ENCODE measurements around the gene DIP2B. TPM values are rescaled to one million over a fixed set of nuclear protein-coding genes. Genes with fewer than 3 reads are reported as not detected.

The DIP2B gene
- total RNA-seq, 1 experiment from 2014 or later = 29.4 TPM

DNA sequence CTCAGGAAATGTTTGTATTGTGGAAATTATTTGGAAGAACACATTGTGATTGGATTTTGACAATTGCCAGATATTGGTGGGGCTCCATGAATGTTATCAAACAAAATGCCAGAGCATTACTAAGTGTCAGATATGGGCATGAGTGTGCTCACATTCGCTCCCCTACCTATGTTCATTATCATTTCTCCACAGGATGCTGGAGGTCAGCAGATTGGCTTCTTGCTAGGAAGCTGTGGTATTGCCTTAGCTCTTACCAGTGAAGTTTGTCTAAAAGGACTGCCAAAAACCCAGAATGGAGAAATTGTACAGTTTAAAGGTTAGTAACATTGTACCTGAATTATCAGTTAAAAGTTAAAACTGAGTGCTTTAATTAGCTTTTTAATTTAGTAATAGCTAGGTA lies 180.9 kb downstream of the DIP2B start:
- H3K79me2 ChIP-seq (ENCODE audit: low read depth) = no peaks in the 10 kb centered on the region
- DNase-seq = no peak
- no peak overlapping the region for H3K4me3 ChIP-seq
- no peak overlapping the region for H2AFZ ChIP-seq
- no peak overlapping the region for H3K4me2 ChIP-seq
- H3K27me3 ChIP-seq (ENCODE audit: insufficient read depth, low read depth) = no peaks in the 10 kb centered on the region
- ChIA-PET CTCF (no interaction called here), POLR2A (ENCODE audit: unreplicated experiment) (no interaction called here)
- no peaks in the 10 kb centered on the region for H3K4me1 ChIP-seq (replicated peaks; ENCODE audit: insufficient read depth)
- intact Hi-C loops (cut with micrococcal nuclease; ENCODE audit: unreplicated experiment) = no loop called here
- BruUV-seq (replicated peaks) = no TSS peak
- H4K20me1 ChIP-seq (ENCODE audit: insufficient read depth) = no peaks in the 10 kb centered on the region
- H3K27ac ChIP-seq = no peak overlapping the region
- no peak for TF ChIP-seq EZH2 (IDR thresholded peaks at IDR 0.05; ENCODE audit: low read depth)
- TF ChIP-seq, protein P1, sequence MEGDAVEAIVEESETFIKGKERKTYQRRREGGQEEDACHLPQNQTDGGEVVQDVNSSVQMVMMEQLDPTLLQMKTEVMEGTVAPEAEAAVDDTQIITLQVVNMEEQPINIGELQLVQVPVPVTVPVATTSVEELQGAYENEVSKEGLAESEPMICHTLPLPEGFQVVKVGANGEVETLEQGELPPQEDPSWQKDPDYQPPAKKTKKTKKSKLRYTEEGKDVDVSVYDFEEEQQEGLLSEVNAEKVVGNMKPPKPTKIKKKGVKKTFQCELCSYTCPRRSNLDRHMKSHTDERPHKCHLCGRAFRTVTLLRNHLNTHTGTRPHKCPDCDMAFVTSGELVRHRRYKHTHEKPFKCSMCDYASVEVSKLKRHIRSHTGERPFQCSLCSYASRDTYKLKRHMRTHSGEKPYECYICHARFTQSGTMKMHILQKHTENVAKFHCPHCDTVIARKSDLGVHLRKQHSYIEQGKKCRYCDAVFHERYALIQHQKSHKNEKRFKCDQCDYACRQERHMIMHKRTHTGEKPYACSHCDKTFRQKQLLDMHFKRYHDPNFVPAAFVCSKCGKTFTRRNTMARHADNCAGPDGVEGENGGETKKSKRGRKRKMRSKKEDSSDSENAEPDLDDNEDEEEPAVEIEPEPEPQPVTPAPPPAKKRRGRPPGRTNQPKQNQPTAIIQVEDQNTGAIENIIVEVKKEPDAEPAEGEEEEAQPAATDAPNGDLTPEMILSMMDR (conservative IDR thresholded peaks at IDR 0.05) = no peak
- H3F3A ChIP-seq (ENCODE audit: insufficient read depth, low read depth) = no peaks in the 10 kb centered on the region; the same call in none of the 2 replicates
- H3K9me3 ChIP-seq (ENCODE audit: insufficient read depth, low read depth) = no peaks in the 10 kb centered on the region
- H3K36me3 ChIP-seq (ENCODE audit: low read depth) = peaks cover 23% of the 10 kb centered on the region; the same call in 1 of the 2 replicates
- no peaks in the 10 kb centered on the region for H3K9me2 ChIP-seq (ENCODE audit: insufficient read depth)

DNA sequence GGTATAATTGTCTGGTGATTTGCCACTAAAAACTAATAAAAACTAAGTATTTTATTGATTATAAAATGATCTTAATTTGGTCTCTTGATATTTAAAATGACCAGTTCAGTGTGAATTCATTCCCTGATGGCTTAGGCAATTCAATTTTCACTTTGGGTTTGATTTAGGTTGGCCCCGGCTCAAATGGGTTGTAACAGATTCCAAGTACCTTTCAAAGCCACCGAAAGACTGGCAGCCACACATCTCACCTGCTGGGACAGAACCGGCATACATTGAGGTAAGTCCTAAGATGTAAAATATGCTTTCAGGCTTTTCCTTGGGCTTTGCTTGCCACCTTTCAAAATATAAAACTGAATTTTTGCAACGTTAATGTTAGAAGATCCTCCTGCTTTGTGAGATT lies 181.6 kb downstream of the DIP2B start:
- no peaks in the 10 kb centered on the region for H3K4me1 ChIP-seq (replicated peaks; ENCODE audit: insufficient read depth)
- POLR2A ChIA-PET (ENCODE audit: unreplicated experiment) = no interaction called here
- intact Hi-C loops (cut with micrococcal nuclease; ENCODE audit: unreplicated experiment) = no loop called here

DNA sequence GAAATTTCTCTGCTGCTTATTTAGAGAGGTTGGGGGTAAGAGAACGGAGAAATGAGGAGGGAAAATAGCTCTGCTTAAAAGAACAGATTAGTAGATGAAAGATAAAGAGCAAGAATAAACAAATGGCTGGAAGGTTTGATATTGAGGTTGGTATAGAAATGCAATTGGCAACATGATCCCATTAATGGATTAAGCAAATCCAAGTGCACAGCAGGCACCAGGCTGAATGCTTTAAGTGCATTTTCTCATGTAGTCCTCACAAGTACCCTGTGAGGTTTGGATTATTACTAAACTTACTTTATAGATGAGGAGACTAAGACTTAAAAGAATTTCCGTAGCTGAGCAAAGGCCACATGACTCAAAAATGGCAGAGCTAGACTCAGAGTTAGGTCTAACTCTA lies 182.2 kb downstream of the DIP2B start:
- no peaks in the 10 kb centered on the region for H3K27me3 ChIP-seq (ENCODE audit: insufficient read depth, low read depth)
- no peaks in the 10 kb centered on the region for H3K9me2 ChIP-seq (ENCODE audit: insufficient read depth)
- no TSS peak for BruUV-seq (replicated peaks)
- no peak overlapping the region for H3K4me3 ChIP-seq
- intact Hi-C loops (cut with micrococcal nuclease; ENCODE audit: unreplicated experiment) = no loop called here
- H3F3A ChIP-seq (ENCODE audit: insufficient read depth, low read depth) = no peaks in the 10 kb centered on the region; the same call in none of the 2 replicates
- H3K36me3 ChIP-seq (ENCODE audit: low read depth) = peaks cover 22% of the 10 kb centered on the region; the same call in 1 of the 2 replicates
- H3K9me3 ChIP-seq (ENCODE audit: insufficient read depth, low read depth) = no peaks in the 10 kb centered on the region
- ChIA-PET POLR2A (ENCODE audit: unreplicated experiment) (no interaction called here), CTCF (no interaction called here)
- H3K27ac ChIP-seq = no peak overlapping the region
- no peaks in the 10 kb centered on the region for H3K4me1 ChIP-seq (replicated peaks; ENCODE audit: insufficient read depth)
- no peak for DNase-seq
- no peaks in the 10 kb centered on the region for H4K20me1 ChIP-seq (ENCODE audit: insufficient read depth)
- H2AFZ ChIP-seq = no peak overlapping the region
- no peak for TF ChIP-seq EZH2 (IDR thresholded peaks at IDR 0.05; ENCODE audit: low read depth)
- TF ChIP-seq, protein P1 (conservative IDR thresholded peaks at IDR 0.05) = no peak
- no peak overlapping the region for H3K4me2 ChIP-seq
- H3K79me2 ChIP-seq (ENCODE audit: low read depth) = no peaks in the 10 kb centered on the region

More for the DNA sequence above, 181.6 kb downstream of the DIP2B start:
- Histone ChIP-seq H2AFZ (no peak overlapping the region), H3K9me3 (ENCODE audit: insufficient read depth, low read depth) (no peaks in the 10 kb centered on the region), H3K27me3 (ENCODE audit: insufficient read depth, low read depth) (no peaks in the 10 kb centered on the region), H3F3A (ENCODE audit: insufficient read depth, low read depth) (no peaks in the 10 kb centered on the region; the same call in none of the 2 replicates), H3K9me2 (ENCODE audit: insufficient read depth) (no peaks in the 10 kb centered on the region), H3K36me3 (ENCODE audit: low read depth) (peaks cover 26% of the 10 kb centered on the region; the same call in 1 of the 2 replicates), H3K4me3 (no peak overlapping the region), H3K27ac (no peak overlapping the region), H3K79me2 (ENCODE audit: low read depth) (no peaks in the 10 kb centered on the region), H3K4me2 (no peak overlapping the region), H4K20me1 (ENCODE audit: insufficient read depth) (no peaks in the 10 kb centered on the region)
- no peak for DNase-seq
- no TSS peak for BruUV-seq (replicated peaks)
- CTCF ChIA-PET = no interaction called here
- TF ChIP-seq EZH2 (IDR thresholded peaks at IDR 0.05; ENCODE audit: low read depth) = no peak
- TF ChIP-seq, protein P1 (conservative IDR thresholded peaks at IDR 0.05) = no peak

Measured in PC-9 (cell line).